ENCODE data around the gene XYLT1. TPM values are rescaled to one million over a fixed set of nuclear protein-coding genes. Genes with fewer than 3 reads are reported as not detected.

The XYLT1 gene
- total and polyA plus RNA-seq, 2 experiments from 2014 or later, result 4.5 to 26.3 TPM

- H3K9me2 ChIP-seq (ENCODE audit: insufficient read depth), result no peaks in the 10 kb centered on the region
- DNase-seq, result peak; percentile 18
- no peaks in the 10 kb centered on the region for H3K9me3 ChIP-seq (ENCODE audit: low read depth)
- H3K4me3 ChIP-seq, result no peak overlapping the region
- H3K4me1 ChIP-seq (ENCODE audit: insufficient read depth), result no peaks in the 10 kb centered on the region
- H2AFZ ChIP-seq, result no peak overlapping the region
- H3F3A ChIP-seq (ENCODE audit: insufficient read depth), result no peaks in the 10 kb centered on the region
- 69 to 72% methylated on average over 4 of the region's 4 CpGs for WGBS, 2 experiments (ENCODE audit: low coverage in 1 of 2, low lambda C conversion rate in 2 of 2, missing lambda C conversion rate in 2 of 2)
- H3K9ac ChIP-seq, result no peak overlapping the region
- in situ Hi-C loops (cut with MboI), result no loop called here
- TF ChIP-seq EZH2phosphoT487 (IDR thresholded peaks at IDR 0.05; ENCODE audit: insufficient read depth, low read depth) (no peak), EZH2 (IDR thresholded peaks at IDR 0.05; ENCODE audit: insufficient read depth, poor library complexity, severe bottlenecking) (no peak)
- peaks cover 4% of the 10 kb centered on the region; the same call in 1 of the 2 replicates for H3K79me2 ChIP-seq (ENCODE audit: insufficient read depth)
- no peaks in the 10 kb centered on the region for H4K20me1 ChIP-seq (ENCODE audit: insufficient read depth)
- H3K27ac ChIP-seq, result no peak overlapping the region
- H3K36me3 ChIP-seq (ENCODE audit: low read depth), result peaks cover 19% of the 10 kb centered on the region
- no peaks in the 10 kb centered on the region for H3K27me3 ChIP-seq (replicated peaks; ENCODE audit: insufficient read depth)
- no peak overlapping the region for H3K4me2 ChIP-seq (ENCODE audit: unreplicated experiment)
These were observed 332.0 kb downstream of the XYLT1 start for GRCh38 chr16:17138801-17139200.

GRCh38 chr16:17135439-17135838 is 335.3 kb downstream of the XYLT1 start:
- H2AFZ ChIP-seq, result no peak overlapping the region
- 59 to 60% methylated on average over 4 of the region's 4 CpGs for WGBS, 2 experiments (ENCODE audit: low coverage in 1 of 2, low lambda C conversion rate in 2 of 2, missing lambda C conversion rate in 2 of 2)

GRCh38 chr16:17134586-17134985 is 336.2 kb downstream of the XYLT1 start:
- DNase-seq, result no peak
- Histone ChIP-seq H3F3A (ENCODE audit: insufficient read depth) (no peaks in the 10 kb centered on the region), H3K27me3 (replicated peaks; ENCODE audit: insufficient read depth) (no peaks in the 10 kb centered on the region), H4K20me1 (ENCODE audit: insufficient read depth) (no peaks in the 10 kb centered on the region), H3K4me1 (ENCODE audit: insufficient read depth) (no peaks in the 10 kb centered on the region), H3K9me2 (ENCODE audit: insufficient read depth) (no peaks in the 10 kb centered on the region), H3K27ac (no peak overlapping the region), H2AFZ (no peak overlapping the region), H3K4me2 (ENCODE audit: unreplicated experiment) (no peak overlapping the region), H3K4me3 (no peak overlapping the region), H3K9me3 (ENCODE audit: low read depth) (no peaks in the 10 kb centered on the region), H3K79me2 (ENCODE audit: insufficient read depth) (no peaks in the 10 kb centered on the region), H3K9ac (no peak overlapping the region), H3K36me3 (ENCODE audit: low read depth) (peaks cover 15% of the 10 kb centered on the region)
- TF ChIP-seq EZH2 (IDR thresholded peaks at IDR 0.05; ENCODE audit: insufficient read depth, poor library complexity, severe bottlenecking) (no peak), EZH2phosphoT487 (IDR thresholded peaks at IDR 0.05; ENCODE audit: insufficient read depth, low read depth) (no peak)
- in situ Hi-C loops (cut with MboI), result no loop called here
- 96 to 97% methylated on average over 10 of the region's 10 CpGs for WGBS, 2 experiments (ENCODE audit: low coverage in 1 of 2, low lambda C conversion rate in 2 of 2, missing lambda C conversion rate in 2 of 2)

More at GRCh38 chr16:17135439-17135838, 335.3 kb downstream of the XYLT1 start:
- H3K79me2 ChIP-seq (ENCODE audit: insufficient read depth), result 0 out of 2 replicates have a peak, but pooled peaks cover 4% of the 10 kb centered on the region
- no peaks in the 10 kb centered on the region for H3F3A ChIP-seq (ENCODE audit: insufficient read depth)
- H3K4me3 ChIP-seq, result no peak overlapping the region
- H4K20me1 ChIP-seq (ENCODE audit: insufficient read depth), result no peaks in the 10 kb centered on the region
- DNase-seq, result no peak
- in situ Hi-C loops (cut with MboI), result no loop called here
- peaks cover 22% of the 10 kb centered on the region for H3K36me3 ChIP-seq (ENCODE audit: low read depth)
- TF ChIP-seq EZH2 (IDR thresholded peaks at IDR 0.05; ENCODE audit: insufficient read depth, poor library complexity, severe bottlenecking) (no peak), EZH2phosphoT487 (IDR thresholded peaks at IDR 0.05; ENCODE audit: insufficient read depth, low read depth) (no peak)
- no peaks in the 10 kb centered on the region for H3K9me2 ChIP-seq (ENCODE audit: insufficient read depth)
- no peak overlapping the region for H3K9ac ChIP-seq
- no peaks in the 10 kb centered on the region for H3K27me3 ChIP-seq (replicated peaks; ENCODE audit: insufficient read depth)
- no peaks in the 10 kb centered on the region for H3K4me1 ChIP-seq (ENCODE audit: insufficient read depth)
- H3K4me2 ChIP-seq (ENCODE audit: unreplicated experiment), result no peak overlapping the region
- no peaks in the 10 kb centered on the region for H3K9me3 ChIP-seq (ENCODE audit: low read depth)
- H3K27ac ChIP-seq, result no peak overlapping the region

GRCh38 chr16:17133851-17134250 is 336.9 kb downstream of the XYLT1 start:
- Histone ChIP-seq H3K79me2 (ENCODE audit: insufficient read depth) (no peaks in the 10 kb centered on the region), H3K4me3 (no peak overlapping the region), H3K9me3 (ENCODE audit: low read depth) (no peaks in the 10 kb centered on the region), H3K27me3 (replicated peaks; ENCODE audit: insufficient read depth) (no peaks in the 10 kb centered on the region), H3K36me3 (ENCODE audit: low read depth) (peaks cover 10% of the 10 kb centered on the region), H3K9ac (no peak overlapping the region), H2AFZ (no peak overlapping the region), H3K9me2 (ENCODE audit: insufficient read depth) (no peaks in the 10 kb centered on the region), H4K20me1 (ENCODE audit: insufficient read depth) (no peaks in the 10 kb centered on the region), H3F3A (ENCODE audit: insufficient read depth) (no peaks in the 10 kb centered on the region), H3K27ac (no peak overlapping the region), H3K4me2 (ENCODE audit: unreplicated experiment) (no peak overlapping the region), H3K4me1 (ENCODE audit: insufficient read depth) (no peaks in the 10 kb centered on the region)
- 80 to 93% methylated on average over 5 of the region's 5 CpGs for WGBS, 2 experiments (ENCODE audit: low coverage in 1 of 2, low lambda C conversion rate in 2 of 2, missing lambda C conversion rate in 2 of 2)
- in situ Hi-C loops (cut with MboI), result no loop called here
- DNase-seq, result no peak
- TF ChIP-seq EZH2 (IDR thresholded peaks at IDR 0.05; ENCODE audit: insufficient read depth, poor library complexity, severe bottlenecking) (no peak), EZH2phosphoT487 (IDR thresholded peaks at IDR 0.05; ENCODE audit: insufficient read depth, low read depth) (no peak)

- peaks cover 6% of the 10 kb centered on the region; the same call in 1 of the 2 replicates for H3K36me3 ChIP-seq (ENCODE audit: low read depth)
- H3K4me1 ChIP-seq (ENCODE audit: insufficient read depth), result no peaks in the 10 kb centered on the region
- H3K4me2 ChIP-seq (ENCODE audit: unreplicated experiment), result no peak overlapping the region
- no peak overlapping the region for H3K27ac ChIP-seq
- TF ChIP-seq EZH2 (IDR thresholded peaks at IDR 0.05; ENCODE audit: insufficient read depth, poor library complexity, severe bottlenecking) (no peak), EZH2phosphoT487 (IDR thresholded peaks at IDR 0.05; ENCODE audit: insufficient read depth, low read depth) (no peak)
- no peaks in the 10 kb centered on the region for H3K27me3 ChIP-seq (replicated peaks; ENCODE audit: insufficient read depth)
- H3F3A ChIP-seq (ENCODE audit: insufficient read depth), result no peaks in the 10 kb centered on the region
- 95 to 98% methylated on average over 6 of the region's 6 CpGs for WGBS, 2 experiments (ENCODE audit: low coverage in 1 of 2, low lambda C conversion rate in 2 of 2, missing lambda C conversion rate in 2 of 2)
- no peaks in the 10 kb centered on the region for H3K9me3 ChIP-seq (ENCODE audit: low read depth)
- H3K9me2 ChIP-seq (ENCODE audit: insufficient read depth), result no peaks in the 10 kb centered on the region
- no peak overlapping the region for H3K9ac ChIP-seq
- no peak overlapping the region for H2AFZ ChIP-seq
- in situ Hi-C loops (cut with MboI), result no loop called here
- no peak for DNase-seq
- H4K20me1 ChIP-seq (ENCODE audit: insufficient read depth), result no peaks in the 10 kb centered on the region
- H3K79me2 ChIP-seq (ENCODE audit: insufficient read depth), result no peaks in the 10 kb centered on the region
- H3K4me3 ChIP-seq, result no peak overlapping the region
These were observed 339.4 kb downstream of the XYLT1 start for GRCh38 chr16:17131351-17131750.
